SK-N-SH (cell line): ENCODE results near the gene FAM131C. TPM values are rescaled to one million over a fixed set of nuclear protein-coding genes. Genes with fewer than 3 reads are reported as not detected.
A peak's percentile ranks its signal among the peaks of the same experiment; 100 is the strongest.

ENCODE experiments used
- CTCF ChIP-seq: fragments of 200-600 bp; sonication (generic); IDR thresholded peaks from 2 replicates; pipeline ENCODE4 v1.6.1; 2017; ENCODE audit warnings: antibody characterized with exemption, mild to moderate bottlenecking, moderate library complexity
- ELF1 ChIP-seq: IDR thresholded peaks from 2 replicates; pipeline ENCODE4 v1.4.0; 2012
- FOSL2 ChIP-seq: IDR thresholded peaks from 2 replicates; pipeline ENCODE4 v1.4.0; 2012; ENCODE audit warnings: low read depth, mild to moderate bottlenecking, moderate library complexity, borderline replicate concordance
- FOXM1 ChIP-seq: IDR thresholded peaks from 2 replicates; pipeline ENCODE4 v1.4.0; 2012; ENCODE audit warnings: low read depth, mild to moderate bottlenecking
- GABPA ChIP-seq: IDR thresholded peaks from 2 replicates; pipeline ENCODE4 v1.4.0; 2012; ENCODE audit warnings: low read depth, mild to moderate bottlenecking
- GATA2 ChIP-seq: sonication (generic); formaldehyde crosslinking; IDR thresholded peaks from 2 replicates; pipeline ENCODE4 v1.5.0; 2020; ENCODE audit warnings: mild to moderate bottlenecking, missing genetic modification reagents
- JUND ChIP-seq: IDR thresholded peaks from 2 replicates; pipeline ENCODE4 v1.4.0; 2012
- MAX ChIP-seq: IDR thresholded peaks from 2 replicates; pipeline ENCODE4 v1.4.0; 2012; ENCODE audit warnings: low read depth
- MXI1 ChIP-seq: IDR thresholded peaks from 2 replicates; pipeline ENCODE4 v1.6.1; 2012; ENCODE audit warnings: mild to moderate bottlenecking, low read depth, low read length, improper control_type of control experiment
- POLR2AphosphoS5 ChIP-seq: IDR thresholded peaks from 2 replicates; pipeline ENCODE4 v1.6.1; 2012; ENCODE audit warnings: low read depth, low read length
- RAD21 ChIP-seq: IDR thresholded peaks from 2 replicates; pipeline ENCODE4 v1.6.1; 2012; ENCODE audit warnings: mild to moderate bottlenecking, low read length
- REST ChIP-seq: IDR thresholded peaks from 2 replicates; pipeline ENCODE4 v1.6.1; 2012; ENCODE audit warnings: mild to moderate bottlenecking, low read depth, low read length, moderate library complexity
- RFX5 ChIP-seq: IDR thresholded peaks from 2 replicates; pipeline ENCODE4 v1.6.1; 2012; ENCODE audit warnings: mild to moderate bottlenecking, improper control_type of control experiment, low read length
- TCF12 ChIP-seq: IDR thresholded peaks from 2 replicates; pipeline ENCODE4 v1.4.0; 2012
- TEAD4 ChIP-seq: IDR thresholded peaks from 2 replicates; pipeline ENCODE4 v1.4.0; 2012; ENCODE audit warnings: mild to moderate bottlenecking, borderline replicate concordance; ENCODE audit not compliant: insufficient read depth
- USF1 ChIP-seq: IDR thresholded peaks from 2 replicates; pipeline ENCODE4 v1.4.0; 2012; ENCODE audit warnings: low read depth, borderline replicate concordance
- USF2 ChIP-seq: fragments of 150-350 bp; IDR thresholded peaks from 2 replicates; pipeline ENCODE4 v1.6.1; 2017; ENCODE audit warnings: antibody characterized with exemption, low read length, low read depth, borderline replicate concordance
- ZBTB33 ChIP-seq: IDR thresholded peaks from 2 replicates; pipeline ENCODE4 v1.4.0; 2012; ENCODE audit warnings: low read depth, borderline replicate concordance
- polyA plus RNA-seq, 3 experiments: library from polyadenylated mRNA; depleted of rRNA; stranded (reverse); fragments of >200 nt; gene quantifications; 2 replicates each; pipeline ENCODE4 v1.2.3, GENCODE V29; 2012

FAM131C gene
- polyA plus RNA-seq, 1 of the 3 experiments (the other 2 are of a cell fraction) = 1.6 TPM

- TF ChIP-seq REST (0 out of 2 replicates have a peak, but pooled peaks have one; percentile 38), USF2 (no peak), RFX5 (no peak), FOSL2 (peak; percentile 73; the same call in 1 of the 2 replicates), MXI1 (peak; percentile 92; the same call in 1 of the 2 replicates), MAX (peak; percentile 93), ZBTB33 (no peak), GABPA (no peak), CTCF (no peak), TEAD4 (no peak), POLR2AphosphoS5 (no peak), USF1 (peak; percentile 50; the same call in 1 of the 2 replicates), ELF1 (no peak), RAD21 (no peak), TCF12 (peak; percentile 65; the same call in 1 of the 2 replicates), FOXM1 (no peak), JUND (no peak; the same call in 1 of the 2 replicates), GATA2 (CRISPR knock-in tag) (peak; percentile 81)
These were observed 3.4 kb upstream of the FAM131C start (continued) for GRCh38 chr1:16076865-16077238.
